ENCODE results near the gene IGSF1.

- TF ChIP-seq CTCF (IDR thresholded peaks at IDR 0.05) (no peak), POLR2AphosphoS5 (IDR thresholded peaks at IDR 0.05; ENCODE audit: low read depth, low read length) (no peak), REST (IDR thresholded peaks at IDR 0.05; ENCODE audit: insufficient read depth in 1 of 2, low read depth in 2 of 2, low read length in 1 of 2) (no peak), TCF7L2 (IDR thresholded peaks at IDR 0.05; ENCODE audit: low read depth, low read length) (no peak), SIN3A (IDR thresholded peaks at IDR 0.05; ENCODE audit: borderline replicate concordance, insufficient read depth, low read depth, low read length) (no peak)
These were observed 53.1 kb downstream of the IGSF1 start for GRCh38 chrX:131235768-131236545.

Measured in Panc1 (cell line).